ENCODE data around the gene HTR4. TPM values are rescaled to one million over a fixed set of nuclear protein-coding genes. Genes with fewer than 3 reads are reported as not detected.

HTR4 gene
- total RNA-seq, 1 experiment from 2014 or later: not detected

DNA sequence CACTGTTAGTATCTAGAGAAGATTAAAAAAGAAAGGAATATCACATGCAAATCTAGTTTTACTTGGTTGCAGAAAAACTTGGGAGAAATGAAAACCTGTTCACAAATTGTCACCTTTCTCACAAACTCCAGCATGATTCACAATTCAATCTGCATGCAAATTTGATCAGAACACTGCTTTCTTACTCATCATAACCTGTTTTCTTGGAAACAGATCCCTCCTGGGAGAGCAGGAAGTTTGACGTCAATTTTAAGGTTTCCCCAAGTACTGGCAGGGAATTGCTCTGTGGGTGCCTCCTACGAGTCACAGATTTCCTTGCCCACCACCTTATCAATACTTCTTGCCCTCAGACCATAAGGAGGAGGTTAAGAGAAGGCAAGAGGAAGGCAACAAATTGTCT is 30.2 kb upstream of the HTR4 start:
- no peak overlapping the region for H3K4me2 ChIP-seq (ENCODE audit: low read length)
- H3K27ac ChIP-seq (ENCODE audit: low read depth, low read length): no peak overlapping the region
- DNase-seq (ENCODE audit: low read depth, low spot score) (no peak), ATAC-seq (no peak)
- H3K36me3 ChIP-seq (ENCODE audit: control insufficient read depth in 1 of 2, insufficient read depth in 2 of 2, low read length in 2 of 2): no peaks in the 10 kb centered on the region
- ChIA-PET CTCF (no interaction called here), RAD21 (ENCODE audit: low non-redundant PET in 1 of 2, low total read pairs in 2 of 2, uncharacterized antibody in 2 of 2, unreplicated experiment in 2 of 2) (no interaction called here), POLR2A (no interaction called here)
- no peak overlapping the region for H3K9ac ChIP-seq (ENCODE audit: low read length)
- H4K20me1 ChIP-seq (ENCODE audit: insufficient read depth): no peaks in the 10 kb centered on the region
- H3K4me1 ChIP-seq (ENCODE audit: control insufficient read depth in 1 of 2, insufficient read depth in 2 of 2, low read length in 2 of 2): no peaks in the 10 kb centered on the region
- peaks cover 49% of the 10 kb centered on the region for H3K27me3 ChIP-seq (ENCODE audit: insufficient read depth, low read length)
- H2AFZ ChIP-seq (ENCODE audit: low read depth, low read length, poor library complexity, severe bottlenecking): no peak overlapping the region
- H3K9me2 ChIP-seq (ENCODE audit: insufficient read depth): no peaks in the 10 kb centered on the region
- no TSS peak for BruUV-seq (replicated peaks)
- intact Hi-C loops (cut with micrococcal nuclease): no loop called here
- no peak for TF ChIP-seq EZH2phosphoT487 (IDR thresholded peaks at IDR 0.05; ENCODE audit: borderline replicate concordance)
- TF ChIP-seq YY1 (IDR thresholded peaks at IDR 0.05; ENCODE audit: extremely low read depth, insufficient replicate concordance, low read depth, low read length): no peak
- no peak for TF ChIP-seq SP1 (IDR thresholded peaks at IDR 0.05; ENCODE audit: low read depth)
- TF ChIP-seq ZFX (IDR thresholded peaks at IDR 0.05): no peak
- TF ChIP-seq, protein P1, sequence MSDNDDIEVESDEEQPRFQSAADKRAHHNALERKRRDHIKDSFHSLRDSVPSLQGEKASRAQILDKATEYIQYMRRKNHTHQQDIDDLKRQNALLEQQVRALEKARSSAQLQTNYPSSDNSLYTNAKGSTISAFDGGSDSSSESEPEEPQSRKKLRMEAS (IDR thresholded peaks at IDR 0.05): no peak
- TF ChIP-seq JUND (IDR thresholded peaks at IDR 0.05): no peak
- TF ChIP-seq, protein P2, sequence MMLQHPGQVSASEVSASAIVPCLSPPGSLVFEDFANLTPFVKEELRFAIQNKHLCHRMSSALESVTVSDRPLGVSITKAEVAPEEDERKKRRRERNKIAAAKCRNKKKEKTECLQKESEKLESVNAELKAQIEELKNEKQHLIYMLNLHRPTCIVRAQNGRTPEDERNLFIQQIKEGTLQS (IDR thresholded peaks at IDR 0.05): no peak
- TF ChIP-seq ZNF274 (IDR thresholded peaks at IDR 0.05; ENCODE audit: low read depth, low read length): no peak
- no peak for TF ChIP-seq POLR2AphosphoS5 (IDR thresholded peaks at IDR 0.05; ENCODE audit: low read depth, low read length)
- TF ChIP-seq FOSL1 (IDR thresholded peaks at IDR 0.05; ENCODE audit: low read depth): no peak
- TF ChIP-seq, protein P3, sequence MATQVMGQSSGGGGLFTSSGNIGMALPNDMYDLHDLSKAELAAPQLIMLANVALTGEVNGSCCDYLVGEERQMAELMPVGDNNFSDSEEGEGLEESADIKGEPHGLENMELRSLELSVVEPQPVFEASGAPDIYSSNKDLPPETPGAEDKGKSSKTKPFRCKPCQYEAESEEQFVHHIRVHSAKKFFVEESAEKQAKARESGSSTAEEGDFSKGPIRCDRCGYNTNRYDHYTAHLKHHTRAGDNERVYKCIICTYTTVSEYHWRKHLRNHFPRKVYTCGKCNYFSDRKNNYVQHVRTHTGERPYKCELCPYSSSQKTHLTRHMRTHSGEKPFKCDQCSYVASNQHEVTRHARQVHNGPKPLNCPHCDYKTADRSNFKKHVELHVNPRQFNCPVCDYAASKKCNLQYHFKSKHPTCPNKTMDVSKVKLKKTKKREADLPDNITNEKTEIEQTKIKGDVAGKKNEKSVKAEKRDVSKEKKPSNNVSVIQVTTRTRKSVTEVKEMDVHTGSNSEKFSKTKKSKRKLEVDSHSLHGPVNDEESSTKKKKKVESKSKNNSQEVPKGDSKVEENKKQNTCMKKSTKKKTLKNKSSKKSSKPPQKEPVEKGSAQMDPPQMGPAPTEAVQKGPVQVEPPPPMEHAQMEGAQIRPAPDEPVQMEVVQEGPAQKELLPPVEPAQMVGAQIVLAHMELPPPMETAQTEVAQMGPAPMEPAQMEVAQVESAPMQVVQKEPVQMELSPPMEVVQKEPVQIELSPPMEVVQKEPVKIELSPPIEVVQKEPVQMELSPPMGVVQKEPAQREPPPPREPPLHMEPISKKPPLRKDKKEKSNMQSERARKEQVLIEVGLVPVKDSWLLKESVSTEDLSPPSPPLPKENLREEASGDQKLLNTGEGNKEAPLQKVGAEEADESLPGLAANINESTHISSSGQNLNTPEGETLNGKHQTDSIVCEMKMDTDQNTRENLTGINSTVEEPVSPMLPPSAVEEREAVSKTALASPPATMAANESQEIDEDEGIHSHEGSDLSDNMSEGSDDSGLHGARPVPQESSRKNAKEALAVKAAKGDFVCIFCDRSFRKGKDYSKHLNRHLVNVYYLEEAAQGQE (IDR thresholded peaks at IDR 0.05; ENCODE audit: low read depth): no peak
- TF ChIP-seq CBX3 (IDR thresholded peaks at IDR 0.05; ENCODE audit: low read depth): no peak
- TF ChIP-seq SRF (IDR thresholded peaks at IDR 0.05; ENCODE audit: low read depth): no peak
- TF ChIP-seq, protein P4, sequence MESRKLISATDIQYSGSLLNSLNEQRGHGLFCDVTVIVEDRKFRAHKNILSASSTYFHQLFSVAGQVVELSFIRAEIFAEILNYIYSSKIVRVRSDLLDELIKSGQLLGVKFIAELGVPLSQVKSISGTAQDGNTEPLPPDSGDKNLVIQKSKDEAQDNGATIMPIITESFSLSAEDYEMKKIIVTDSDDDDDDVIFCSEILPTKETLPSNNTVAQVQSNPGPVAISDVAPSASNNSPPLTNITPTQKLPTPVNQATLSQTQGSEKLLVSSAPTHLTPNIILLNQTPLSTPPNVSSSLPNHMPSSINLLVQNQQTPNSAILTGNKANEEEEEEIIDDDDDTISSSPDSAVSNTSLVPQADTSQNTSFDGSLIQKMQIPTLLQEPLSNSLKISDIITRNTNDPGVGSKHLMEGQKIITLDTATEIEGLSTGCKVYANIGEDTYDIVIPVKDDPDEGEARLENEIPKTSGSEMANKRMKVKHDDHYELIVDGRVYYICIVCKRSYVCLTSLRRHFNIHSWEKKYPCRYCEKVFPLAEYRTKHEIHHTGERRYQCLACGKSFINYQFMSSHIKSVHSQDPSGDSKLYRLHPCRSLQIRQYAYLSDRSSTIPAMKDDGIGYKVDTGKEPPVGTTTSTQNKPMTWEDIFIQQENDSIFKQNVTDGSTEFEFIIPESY (IDR thresholded peaks at IDR 0.05; ENCODE audit: extremely low read depth, insufficient replicate concordance, low read length): no peak
- TF ChIP-seq CEBPB (IDR thresholded peaks at IDR 0.05; ENCODE audit: low read depth): no peak
- no peak for TF ChIP-seq RAD21 (IDR thresholded peaks at IDR 0.05; ENCODE audit: low read depth)
- TF ChIP-seq EGR1 (IDR thresholded peaks at IDR 0.05; ENCODE audit: low read depth): no peak
- no peak for TF ChIP-seq CTCF (IDR thresholded peaks at IDR 0.05 in 2 of 3, conservative IDR thresholded peaks at IDR 0.05 in 1 of 3; ENCODE audit: borderline replicate concordance in 1 of 3, insufficient read depth in 1 of 3, low read depth in 2 of 3, low read length in 2 of 3)
- TF ChIP-seq EZH2 (IDR thresholded peaks at IDR 0.05): no peak
- no peak for TF ChIP-seq ELF1 (IDR thresholded peaks at IDR 0.05; ENCODE audit: borderline replicate concordance, low read depth)
- no peaks in the 10 kb centered on the region for H3K79me2 ChIP-seq (ENCODE audit: insufficient read depth, low read length)
- no peak overlapping the region for H3K4me3 ChIP-seq (replicated peaks in 1 of 2; ENCODE audit: low read depth in 1 of 2, low read length in 2 of 2)
- no peaks in the 10 kb centered on the region for H3K9me3 ChIP-seq (ENCODE audit: control insufficient read depth in 1 of 2, insufficient read depth in 1 of 2, low read depth in 1 of 2, low read length in 2 of 2)
